CD14-positive monocyte (primary cell): ENCODE measurements around the gene SERP2. TPM values are rescaled to one million over a fixed set of nuclear protein-coding genes. Genes with fewer than 3 reads are reported as not detected.

ENCODE experiments used
- DNase-seq, 3 donors: peaks; one replicate each; pipeline ENCODE4 v3.0.0-alpha.2; 2011 to 2022
- H2AFZ ChIP-seq: 2 replicates; pipeline ENCODE4 v1.6.0; 2012; ENCODE audit warnings: mild to moderate bottlenecking, low read depth, low read length, inconsistent platforms; ENCODE audit not compliant: insufficient read depth, poor library complexity, severe bottlenecking
- H3K27ac ChIP-seq, 2 donors: 1 replicate in 1 of 2; 2 replicates in 1 of 2; pipeline ENCODE4 v1.5.1; 2012 to 2013; ENCODE audit warnings: low read length in 2 of 2, control low read depth in 1 of 2, inconsistent platforms in 1 of 2, low read depth in 1 of 2, mild to moderate bottlenecking in 1 of 2
- H3K27me3 ChIP-seq, 2 donors: one replicate each; pipeline versions ENCODE4 v1.6.0 to v1.6.1; 2011 to 2013; ENCODE audit warnings: low read length in 2 of 2; ENCODE audit not compliant: control insufficient read depth in 2 of 2, insufficient read depth in 2 of 2
- H3K36me3 ChIP-seq, 2 donors: replicated peaks in 1 of 2; 1 replicate in 1 of 2; 2 replicates in 1 of 2; pipeline versions ENCODE4 v1.5.1 to v1.6.1; 2012 to 2013; ENCODE audit warnings: low read length in 2 of 2, control low read depth in 1 of 2, inconsistent platforms in 1 of 2, mild to moderate bottlenecking in 1 of 2; ENCODE audit not compliant: insufficient read depth in 2 of 2, control insufficient read depth in 1 of 2
- H3K4me1 ChIP-seq, 2 donors: 1 replicate in 1 of 2; 2 replicates in 1 of 2; pipeline versions ENCODE4 v1.5.1 to v1.6.1; 2012 to 2013; ENCODE audit warnings: low read length in 2 of 2, control low read depth in 1 of 2, inconsistent platforms in 1 of 2, mild to moderate bottlenecking in 1 of 2, moderate library complexity in 1 of 2; ENCODE audit not compliant: insufficient read depth in 2 of 2, control insufficient read depth in 1 of 2
- H3K4me2 ChIP-seq: replicated peaks from 2 replicates; pipeline ENCODE3; 2012; ENCODE audit warnings: low read length, moderate library complexity, mild to moderate bottlenecking; ENCODE audit not compliant: poor library complexity, severe bottlenecking; ENCODE audit errors: extremely low read depth
- H3K4me3 ChIP-seq, 3 experiments: fragments of 200-600 bp in 1 of 3; sonication (generic) in 1 of 3; replicated peaks in 1 of 3; 1 replicate in 2 of 3; 2 replicates in 1 of 3; pipeline ENCODE4 v1.5.1; 2011 to 2013; ENCODE audit warnings: low read length in 3 of 3, mild to moderate bottlenecking in 3 of 3, control low read depth in 2 of 3, low read depth in 2 of 3, inconsistent platforms in 1 of 3, moderate library complexity in 1 of 3
- H3K79me2 ChIP-seq: 2 replicates; pipeline ENCODE4 v1.6.0; 2012; ENCODE audit warnings: mild to moderate bottlenecking, control low read depth, inconsistent platforms, low read length, moderate library complexity; ENCODE audit not compliant: insufficient read depth
- H3K9ac ChIP-seq: 2 replicates; pipeline ENCODE4 v1.6.0; 2017; ENCODE audit warnings: low read length, mild to moderate bottlenecking; ENCODE audit not compliant: insufficient read depth, poor library complexity, severe bottlenecking
- H3K9me3 ChIP-seq, 2 donors: replicated peaks in 1 of 2; 1 replicate in 1 of 2; 2 replicates in 1 of 2; pipeline versions ENCODE4 v1.5.1 to v1.6.1; 2012 to 2013; ENCODE audit warnings: low read length in 2 of 2, control low read depth in 1 of 2; ENCODE audit not compliant: control insufficient read depth in 1 of 2, insufficient read depth in 1 of 2
- H4K20me1 ChIP-seq: 2 replicates; pipeline ENCODE4 v1.6.0; 2012; ENCODE audit warnings: mild to moderate bottlenecking, low read length, control low read depth, moderate library complexity; ENCODE audit not compliant: insufficient read depth
- H3K27ac Mint-ChIP-seq, 7 donors: one replicate each; pipeline ENCODE4 v1.8.0; 2020; ENCODE audit warnings: mild to moderate bottlenecking in 7 of 7, mixed read lengths in 7 of 7, moderate library complexity in 6 of 7, inconsistent platforms in 2 of 7
- H3K27me3 Mint-ChIP-seq, 3 donors: one replicate each; pipeline ENCODE4 v1.8.0; 2021 to 2022; ENCODE audit warnings: low read depth in 3 of 3, mild to moderate bottlenecking in 3 of 3, mixed read lengths in 3 of 3, moderate library complexity in 3 of 3, inconsistent platforms in 1 of 3
- H3K36me3 Mint-ChIP-seq, 2 donors: one replicate each; pipeline ENCODE4 v1.8.0; 2020; ENCODE audit warnings: mixed read lengths in 2 of 2, inconsistent platforms in 1 of 2, mild to moderate bottlenecking in 1 of 2
- H3K4me1 Mint-ChIP-seq: one replicate; pipeline ENCODE4 v1.8.0; 2020; ENCODE audit warnings: mild to moderate bottlenecking, mixed read lengths
- H3K4me3 Mint-ChIP-seq, 2 donors: one replicate each; pipeline ENCODE4 v1.8.0; 2020; ENCODE audit warnings: mild to moderate bottlenecking in 2 of 2, mixed read lengths in 2 of 2, moderate library complexity in 1 of 2
- H3K9me3 Mint-ChIP-seq, 7 donors: one replicate each; pipeline ENCODE4 v1.8.0; 2020 to 2022; ENCODE audit warnings: mixed read lengths in 7 of 7, mild to moderate bottlenecking in 6 of 7, moderate library complexity in 6 of 7, inconsistent platforms in 2 of 7
- CTCF ChIP-seq: fragments of 200-600 bp; IDR thresholded peaks from one replicate; pipeline ENCODE4 v1.8.0; 2022; ENCODE audit warnings: antibody characterized with exemption, mild to moderate bottlenecking
- WGBS: methylation state at CpG from one replicate; pipeline ENCODE4 v1.1.5; 2013; ENCODE audit warnings: missing lambda C conversion rate; ENCODE audit not compliant: insufficient coverage; 5-methylcytosine and 5-hydroxymethylcytosine counted together
- intact Hi-C, 2 donors: fragments of 100-400 bp; cut with micrococcal nuclease; formaldehyde crosslinking; loops; one replicate each; pipeline versions ENCODE4 v1.15.0 to v1.15.1; 2023
- polyA plus RNA-seq, 3 donors: library from polyadenylated mRNA; depleted of rRNA in 1 of 3; unstranded in 2 of 3; stranded (reverse) in 1 of 3; fragments of 300-500 nt in 2 of 3; fragments of >200 nt in 1 of 3; fragmentation: Illumina TruSeq in 2 of 3; gene quantifications; 1 replicate in 2 of 3; 2 replicates in 1 of 3; pipeline ENCODE4 v1.2.3, GENCODE V29; 2012 to 2021

SERP2 gene
- polyA plus RNA-seq, 3 donors = not detected

- no peak overlapping the region for H3K4me3 ChIP-seq
- WGBS = 77% methylated on average over 7 of the region's 10 CpGs
- H3K27ac ChIP-seq = no peak overlapping the region
- Mint-ChIP-seq H3K9me3 (no peaks in the 10 kb centered on the region), H3K4me3 (peak overlapping the region in 1 of 2 donors; percentile 64), H3K27me3 (peaks cover 11 to 21% (median 13%) of the 10 kb centered on the region in 3 donors), H3K36me3 (peaks cover 0 to 7% of the 10 kb centered on the region in 2 donors), H3K4me1 (peaks cover 26% of the 10 kb centered on the region), H3K27ac (peak overlapping the region in 2 of 7 donors; percentile 19 to 73)
- no peak overlapping the region for H3K9ac ChIP-seq
- intact Hi-C loops = no loop called here
- no peaks in the 10 kb centered on the region for H3K79me2 ChIP-seq
- no peaks in the 10 kb centered on the region for H3K36me3 ChIP-seq
- no peak overlapping the region for H2AFZ ChIP-seq
- no peaks in the 10 kb centered on the region for H3K9me3 ChIP-seq
- H3K4me1 ChIP-seq = peaks cover 26 to 33% of the 10 kb centered on the region in 2 donors
- H3K4me2 ChIP-seq = peak overlapping the region; percentile 13
- no peak for DNase-seq
- H3K27me3 ChIP-seq = peaks cover 8 to 23% of the 10 kb centered on the region in 2 donors
- H4K20me1 ChIP-seq = peaks cover 5% of the 10 kb centered on the region
- TF ChIP-seq CTCF = no peak
Measured at GRCh38 chr13:44440046-44440608, 66.5 kb downstream of the SERP2 start.

Other genes with a start within 250 kb of the SERP2 start
- 10 to 100 TPM in 1 of 3 donors, 1 to 10 TPM in 2; 1.9 to 10.4 (median 3.1) TPM for gene TSC22D1, start 202.5 kb downstream of the SERP2 start, polyA plus RNA-seq